ENCODE data around the gene MAPK12.
"Not testable (repeated sequence)": the region's sequence is repeated elsewhere in the genome, so short reads cannot be mapped to it uniquely, and the experiment has no call there.

Gene MAPK12

GRCh38 chr22:50207383-50208140 lies 53.9 kb downstream of the MAPK12 start:
- TF ChIP-seq ZFX (IDR thresholded peaks at IDR 0.05) = no peak
- no peak for TF ChIP-seq CTCF (conservative IDR thresholded peaks at IDR 0.05)
- no peak overlapping the region for H3K27ac ChIP-seq

GRCh38 chr22:50206599-50206998 lies 54.9 kb downstream of the MAPK12 start:
- H3K27ac ChIP-seq = no peak overlapping the region
- TF ChIP-seq CTCF (conservative IDR thresholded peaks at IDR 0.05) (peak; percentile 68), ZFX (IDR thresholded peaks at IDR 0.05) (no peak)

GRCh38 chr22:50205781-50206569 lies 55.5 kb downstream of the MAPK12 start:
- TF ChIP-seq ZFX (IDR thresholded peaks at IDR 0.05) = no peak
- TF ChIP-seq CTCF (conservative IDR thresholded peaks at IDR 0.05) = no peak

GRCh38 chr22:50204998-50205397 lies 56.5 kb downstream of the MAPK12 start:
- not testable (repeated sequence) for H3K27ac ChIP-seq

More at GRCh38 chr22:50205781-50206569, 55.5 kb downstream of the MAPK12 start:
- no peak overlapping the region for H3K27ac ChIP-seq

GRCh38 chr22:50204571-50204970 lies 56.9 kb downstream of the MAPK12 start:
- no peak for TF ChIP-seq ZFX (IDR thresholded peaks at IDR 0.05)
- TF ChIP-seq CTCF (conservative IDR thresholded peaks at IDR 0.05) = no peak

GRCh38 chr22:50203288-50203687 lies 58.2 kb downstream of the MAPK12 start:
- TF ChIP-seq ZFX (IDR thresholded peaks at IDR 0.05) (no peak), CTCF (conservative IDR thresholded peaks at IDR 0.05) (no peak)
- no peak overlapping the region for H3K27ac ChIP-seq

More at GRCh38 chr22:50204571-50204970, 56.9 kb downstream of the MAPK12 start:
- H3K27ac ChIP-seq = no peak overlapping the region
